22Rv1 (cell line): ENCODE results near the gene SLC22A6.

Source experiments
- H3K27ac ChIP-seq: fragments of 450-650 bp; 2 replicates; pipeline ENCODE4 v1.5.1; 2017
- ZFX ChIP-seq: fragments of 450-650 bp; IDR thresholded peaks from 2 replicates; pipeline ENCODE4 v1.6.1; 2017; ENCODE audit warnings: antibody characterized with exemption, borderline replicate concordance
- TF ChIP-seq, protein P1 (sequence below): fragments of 450-650 bp; IDR thresholded peaks from 2 replicates; pipeline ENCODE4 v1.5.1; 2017; ENCODE audit warnings: mild to moderate bottlenecking

The SLC22A6 gene

DNA sequence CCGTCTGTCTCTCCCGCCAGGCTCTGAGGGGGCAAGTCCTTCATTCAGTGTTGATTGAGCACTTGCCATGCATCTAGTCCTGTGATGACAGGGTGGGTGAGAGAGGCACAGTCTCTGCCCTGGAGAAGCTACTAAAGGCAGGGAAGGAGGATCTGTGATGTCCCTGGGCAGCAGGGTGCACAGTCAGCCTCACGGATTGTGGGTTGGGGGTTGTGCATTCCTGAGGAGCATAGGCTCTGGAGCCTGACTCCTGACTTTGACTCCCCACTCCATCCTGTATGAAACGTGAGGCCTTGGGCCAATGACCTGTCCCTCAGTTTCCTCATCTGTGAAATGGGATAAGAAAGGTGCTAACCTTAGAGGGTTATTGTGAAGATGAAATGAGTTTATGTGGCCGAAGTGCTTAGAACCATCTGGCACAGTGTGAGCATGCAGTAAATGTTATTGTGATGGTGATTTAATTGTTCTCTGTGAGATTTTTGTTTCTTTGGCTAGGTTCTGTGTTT, 26.2 kb upstream of the SLC22A6 start:
- TF ChIP-seq ZFX, result no peak
- TF ChIP-seq, protein P1, sequence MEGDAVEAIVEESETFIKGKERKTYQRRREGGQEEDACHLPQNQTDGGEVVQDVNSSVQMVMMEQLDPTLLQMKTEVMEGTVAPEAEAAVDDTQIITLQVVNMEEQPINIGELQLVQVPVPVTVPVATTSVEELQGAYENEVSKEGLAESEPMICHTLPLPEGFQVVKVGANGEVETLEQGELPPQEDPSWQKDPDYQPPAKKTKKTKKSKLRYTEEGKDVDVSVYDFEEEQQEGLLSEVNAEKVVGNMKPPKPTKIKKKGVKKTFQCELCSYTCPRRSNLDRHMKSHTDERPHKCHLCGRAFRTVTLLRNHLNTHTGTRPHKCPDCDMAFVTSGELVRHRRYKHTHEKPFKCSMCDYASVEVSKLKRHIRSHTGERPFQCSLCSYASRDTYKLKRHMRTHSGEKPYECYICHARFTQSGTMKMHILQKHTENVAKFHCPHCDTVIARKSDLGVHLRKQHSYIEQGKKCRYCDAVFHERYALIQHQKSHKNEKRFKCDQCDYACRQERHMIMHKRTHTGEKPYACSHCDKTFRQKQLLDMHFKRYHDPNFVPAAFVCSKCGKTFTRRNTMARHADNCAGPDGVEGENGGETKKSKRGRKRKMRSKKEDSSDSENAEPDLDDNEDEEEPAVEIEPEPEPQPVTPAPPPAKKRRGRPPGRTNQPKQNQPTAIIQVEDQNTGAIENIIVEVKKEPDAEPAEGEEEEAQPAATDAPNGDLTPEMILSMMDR, result no peak
- H3K27ac ChIP-seq, result no peak overlapping the region

DNA sequence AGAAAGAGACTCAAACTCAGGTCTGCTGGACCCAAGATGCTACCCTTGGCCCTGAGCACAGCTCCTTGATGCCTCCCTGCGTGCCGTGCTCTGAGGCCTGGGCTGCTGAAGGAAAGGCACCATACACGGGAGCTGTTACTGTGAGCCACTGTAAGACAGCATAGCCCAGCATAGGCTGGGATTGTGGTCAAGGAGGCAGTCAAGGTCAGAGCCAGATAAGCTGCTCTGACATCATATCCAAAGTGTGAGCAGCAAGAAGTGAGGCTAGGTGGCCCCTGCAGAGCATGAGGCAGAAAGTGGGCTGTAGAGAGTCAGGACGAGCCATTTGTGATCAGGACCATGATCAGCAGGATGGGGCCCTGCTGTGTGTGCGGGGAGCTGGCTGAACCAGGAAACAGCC, 23.2 kb upstream of the SLC22A6 start:
- no peak overlapping the region for H3K27ac ChIP-seq
- TF ChIP-seq, protein P1, result no peak
- no peak for TF ChIP-seq ZFX

GRCh38 chr11:63001456-63001855, 16.7 kb upstream of the SLC22A6 start:
- H3K27ac ChIP-seq, result no peak overlapping the region
- TF ChIP-seq, protein P1, result no peak
- no peak for TF ChIP-seq ZFX

DNA sequence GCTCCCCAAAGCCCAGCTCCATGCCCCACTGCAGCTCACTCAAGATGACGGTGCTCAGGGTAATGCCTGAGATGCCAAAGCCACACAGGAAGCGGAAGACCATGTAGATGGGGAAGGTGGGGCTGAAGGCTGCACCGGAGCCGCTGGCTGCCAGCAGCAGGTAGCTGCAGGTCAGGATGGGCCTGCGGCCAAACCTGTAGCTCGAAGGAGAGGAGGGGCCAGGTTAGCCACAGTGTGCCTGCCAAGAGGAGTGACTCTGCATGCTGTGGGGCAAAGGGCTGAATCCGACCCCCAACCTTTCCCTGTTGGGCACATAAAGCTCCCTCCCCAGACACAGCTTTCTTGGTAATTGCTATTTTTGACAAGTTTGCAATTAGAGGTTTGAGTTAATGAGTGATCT, 14.9 kb upstream of the SLC22A6 start:
- TF ChIP-seq, protein P1, result no peak
- TF ChIP-seq ZFX, result no peak
- H3K27ac ChIP-seq, result no peak overlapping the region

- H3K27ac ChIP-seq, result no peak overlapping the region
- TF ChIP-seq, protein P1, result no peak
- no peak for TF ChIP-seq ZFX
These were observed 14.4 kb upstream of the SLC22A6 start for GRCh38 chr11:62999156-62999555.

GRCh38 chr11:62996271-62996670, 11.5 kb upstream of the SLC22A6 start:
- TF ChIP-seq ZFX, result no peak
- TF ChIP-seq, protein P1, result no peak

DNA sequence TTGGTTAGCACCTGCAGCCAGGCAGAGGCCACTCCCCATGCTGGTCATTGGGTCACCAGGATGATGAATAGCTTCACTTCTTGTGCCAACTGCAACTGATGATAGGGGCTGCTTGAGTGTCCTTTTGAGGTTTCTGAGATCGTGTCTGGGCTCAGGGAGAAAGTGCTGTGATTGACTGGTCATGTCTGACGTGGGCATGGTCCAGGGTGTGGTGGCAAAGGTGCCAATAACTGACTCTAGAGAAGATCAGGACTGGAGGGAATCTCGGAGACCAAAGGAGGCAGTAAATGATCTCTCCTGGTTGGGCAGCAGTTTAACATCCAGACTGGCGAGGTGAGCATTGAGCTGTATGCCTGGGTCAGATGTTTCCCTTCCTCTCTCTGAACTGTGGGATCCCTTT, 10.0 kb upstream of the SLC22A6 start:
- TF ChIP-seq, protein P1, result no peak
- TF ChIP-seq ZFX, result no peak
- no peak overlapping the region for H3K27ac ChIP-seq

More at GRCh38 chr11:62996271-62996670, 11.5 kb upstream of the SLC22A6 start:
- no peak overlapping the region for H3K27ac ChIP-seq
